Skin of body (tissue), 2 donors: ENCODE data around the gene SEMA5B. TPM values are rescaled to one million over a fixed set of nuclear protein-coding genes. Genes with fewer than 3 reads are reported as not detected.
A peak's percentile ranks its signal among the peaks of the same experiment; 100 is the strongest.

Experiments
- DNase-seq: peaks from one replicate; lab custom pipeline; 2025; lab: John Stamatoyannopoulos, UW
- total RNA-seq: library from RNA; depleted of rRNA; stranded (reverse); fragments of >200 nt; gene quantifications from one replicate; pipeline ENCODE4 v1.2.3, GENCODE V29; 2014

SEMA5B gene
- total RNA-seq, 1 donor from 2014 or later = 8.6 TPM

- no peak for DNase-seq
Observed at GRCh38 chr3:122974764-122975162, 52.8 kb downstream of the SEMA5B start.

GRCh38 chr3:122973893-122974615 is 53.5 kb downstream of the SEMA5B start:
- DNase-seq = peak; percentile 34

GRCh38 chr3:122972141-122972540 is 55.4 kb downstream of the SEMA5B start:
- DNase-seq = no peak

- peak; percentile 42 for DNase-seq
Observed at GRCh38 chr3:122969585-122970469, 57.7 kb downstream of the SEMA5B start.

- DNase-seq = no peak
Observed at GRCh38 chr3:122967765-122968164, 59.8 kb downstream of the SEMA5B start.

GRCh38 chr3:122967356-122967755 is 60.2 kb downstream of the SEMA5B start:
- DNase-seq = no peak

- DNase-seq = no peak
Observed at GRCh38 chr3:122966045-122966444, 61.5 kb downstream of the SEMA5B start.

- DNase-seq = no peak
Observed at GRCh38 chr3:122964811-122965210, 62.8 kb downstream of the SEMA5B start.

GRCh38 chr3:122962149-122962548 is 65.4 kb downstream of the SEMA5B start:
- peak; percentile 72 for DNase-seq

- DNase-seq = no peak
Observed at GRCh38 chr3:122961146-122961545, 66.4 kb downstream of the SEMA5B start.

- no peak for DNase-seq
Observed at GRCh38 chr3:122960652-122961051, 66.9 kb downstream of the SEMA5B start.

GRCh38 chr3:122959339-122959738 is 68.2 kb downstream of the SEMA5B start:
- DNase-seq = no peak

GRCh38 chr3:122957707-122958689 is 69.6 kb downstream of the SEMA5B start:
- peak; percentile 62 for DNase-seq

- no peak for DNase-seq
Observed at GRCh38 chr3:122956693-122957455, 70.7 kb downstream of the SEMA5B start.

- DNase-seq = no peak
Observed at GRCh38 chr3:122955916-122956692, 71.5 kb downstream of the SEMA5B start.

GRCh38 chr3:122952520-122952919 is 75.0 kb downstream of the SEMA5B start:
- no peak for DNase-seq

- DNase-seq = no peak
Observed at GRCh38 chr3:122948408-122948807, 79.2 kb downstream of the SEMA5B start.

GRCh38 chr3:122947738-122948137 is 79.8 kb downstream of the SEMA5B start:
- DNase-seq = peak; percentile 34

- DNase-seq = no peak
Observed at GRCh38 chr3:122947196-122947595, 80.4 kb downstream of the SEMA5B start.

GRCh38 chr3:122946185-122946584 is 81.4 kb downstream of the SEMA5B start:
- DNase-seq = no peak
